GM23338 (cell line): ENCODE results near the gene NRN1L. TPM values are rescaled to one million over a fixed set of nuclear protein-coding genes. Genes with fewer than 3 reads are reported as not detected.

ENCODE experiments used
- ATAC-seq: fragments of 200-7000 bp; cut with Tn5 transposase; 3 replicates; pipeline ENCODE4 v1.9.1; 2020
- DNase-seq: peaks from one replicate; pipeline ENCODE4 v3.0.0-alpha.2; 2015; ENCODE audit warnings: low spot score
- H2AFZ ChIP-seq: fragments of 200-600 bp; sonication (generic); 2 replicates; pipeline ENCODE4 v1.8.0; 2016; ENCODE audit warnings: antibody characterized with exemption, mild to moderate bottlenecking, moderate library complexity
- H3F3A ChIP-seq: fragments of 200-600 bp; sonication (generic); replicated peaks from 2 replicates; pipeline ENCODE4 v1.8.0; 2017; ENCODE audit warnings: antibody characterized with exemption, mixed run types, low read depth
- H3K27ac ChIP-seq: fragments of 200-600 bp; sonication (generic); 2 replicates; pipeline ENCODE4 v1.6.1; 2016; ENCODE audit warnings: low read depth
- H3K27me3 ChIP-seq: fragments of 200-600 bp; sonication (generic); 2 replicates; pipeline ENCODE4 v1.8.0; 2016; ENCODE audit warnings: mild to moderate bottlenecking, mixed run types, moderate library complexity; ENCODE audit not compliant: insufficient read depth
- H3K36me3 ChIP-seq: fragments of 200-600 bp; sonication (generic); 2 replicates; pipeline ENCODE4 v1.8.0; 2016; ENCODE audit warnings: mild to moderate bottlenecking; ENCODE audit not compliant: insufficient read depth
- H3K4me1 ChIP-seq: fragments of 200-600 bp; sonication (generic); 2 replicates; pipeline ENCODE4 v1.8.0; 2016; ENCODE audit warnings: mild to moderate bottlenecking, moderate library complexity; ENCODE audit not compliant: insufficient read depth
- H3K4me2 ChIP-seq: fragments of 200-600 bp; sonication (generic); 2 replicates; pipeline ENCODE4 v1.7.1; 2017; ENCODE audit warnings: mixed run types
- H3K4me3 ChIP-seq: fragments of 200-600 bp; sonication (generic); 2 replicates; pipeline ENCODE4 v1.6.1; 2016; ENCODE audit warnings: mixed run types
- H3K79me2 ChIP-seq: fragments of 200-600 bp; sonication (generic); replicated peaks from 2 replicates; pipeline ENCODE4 v1.8.0; 2017; ENCODE audit warnings: mild to moderate bottlenecking; ENCODE audit not compliant: insufficient read depth
- H3K9me2 ChIP-seq: fragments of 200-600 bp; sonication (generic); 2 replicates; pipeline ENCODE4 v1.8.0; 2017; ENCODE audit not compliant: insufficient read depth
- H4K20me1 ChIP-seq: fragments of 200-600 bp; sonication (generic); replicated peaks from 2 replicates; pipeline ENCODE4 v1.8.0; 2017; ENCODE audit warnings: mild to moderate bottlenecking; ENCODE audit not compliant: insufficient read depth
- H3K27ac Mint-ChIP-seq: 2 replicates; pipeline ENCODE4 v1.8.0; 2020; ENCODE audit warnings: inconsistent platforms, mild to moderate bottlenecking, moderate library complexity, mixed read lengths
- H3K27me3 Mint-ChIP-seq: 3 replicates; pipeline ENCODE4 v1.8.0; 2022; ENCODE audit warnings: low read depth, mild to moderate bottlenecking, moderate library complexity, mixed read lengths, inconsistent platforms; ENCODE audit not compliant: insufficient read depth, poor library complexity
- H3K36me3 Mint-ChIP-seq: 3 replicates; pipeline ENCODE4 v1.8.0; 2021; ENCODE audit warnings: low read depth, mild to moderate bottlenecking, inconsistent platforms, moderate library complexity, mixed read lengths
- H3K4me1 Mint-ChIP-seq: 3 replicates; pipeline ENCODE4 v1.8.0; 2020; ENCODE audit warnings: mild to moderate bottlenecking, inconsistent platforms, mixed read lengths
- H3K4me3 Mint-ChIP-seq: 3 replicates; pipeline ENCODE4 v1.8.0; 2021; ENCODE audit warnings: moderate library complexity, mild to moderate bottlenecking, inconsistent platforms, mixed read lengths
- H3K9me3 Mint-ChIP-seq: 3 replicates; pipeline ENCODE4 v1.8.0; 2020; ENCODE audit warnings: moderate library complexity, mild to moderate bottlenecking, inconsistent platforms, mixed read lengths
- CREB1 ChIP-seq: fragments of 250-450 bp; sonication (Bioruptor Pico); IDR thresholded peaks from 2 replicates; pipeline ENCODE4 v1.5.0; 2020; ENCODE audit warnings: low read depth, mild to moderate bottlenecking, moderate library complexity
- ETS1 ChIP-seq: IDR thresholded peaks from 2 replicates; pipeline ENCODE4 v1.6.1; 2016; ENCODE audit warnings: antibody characterized with exemption
- EZH2 ChIP-seq: fragments of 200-600 bp; sonication (generic); IDR thresholded peaks from one replicate; pipeline ENCODE4 v1.8.0; 2017; ENCODE audit warnings: antibody characterized with exemption, mild to moderate bottlenecking, low read depth; ENCODE audit not compliant: unreplicated experiment
- EZH2phosphoT487 ChIP-seq: fragments of 200-600 bp; sonication (generic); IDR thresholded peaks from one replicate; pipeline ENCODE4 v1.8.1; 2018; ENCODE audit warnings: antibody characterized with exemption; ENCODE audit not compliant: unreplicated experiment
- JUNB ChIP-seq: IDR thresholded peaks from one replicate; pipeline ENCODE4 v1.6.1; 2016; ENCODE audit warnings: antibody characterized with exemption; ENCODE audit not compliant: unreplicated experiment
- STAT1 ChIP-seq: IDR thresholded peaks from one replicate; pipeline ENCODE4 v1.6.1; 2016; ENCODE audit warnings: antibody characterized with exemption; ENCODE audit not compliant: unreplicated experiment
- polyA plus RNA-seq: library from polyadenylated mRNA; unstranded; fragments of >200 nt; fragmentation: Nextera tagmentation; extraction: Ambion mirVana; gene quantifications from 2 replicates; pipeline ENCODE4 v1.2.1, GENCODE V29; 2016
- total RNA-seq: library from RNA; depleted of rRNA; stranded (reverse); fragments of >200 nt; shearing (Covaris generic); gene quantifications from 2 replicates; pipeline ENCODE4 v1.2.3, GENCODE V29; 2014
- TF ChIP-seq, protein P1 (sequence below), 2 experiments: fragments of 200-600 bp in 1 of 2; sonication (generic) in 1 of 2; conservative IDR thresholded peaks; 2 replicates each; pipeline versions ENCODE4 v1.5.1 to v1.6.1; 2016 to 2017; ENCODE audit warnings: antibody characterized with exemption in 2 of 2, low read depth in 2 of 2, mild to moderate bottlenecking in 2 of 2, moderate library complexity in 1 of 2
- TF ChIP-seq, protein P2 (sequence below): IDR thresholded peaks from one replicate; pipeline ENCODE4 v1.6.1; 2018; ENCODE audit warnings: antibody characterized with exemption; ENCODE audit not compliant: unreplicated experiment

The NRN1L gene
- total and polyA plus RNA-seq, 2 experiments from 2014 or later = 14.0 to 26.1 TPM

DNA sequence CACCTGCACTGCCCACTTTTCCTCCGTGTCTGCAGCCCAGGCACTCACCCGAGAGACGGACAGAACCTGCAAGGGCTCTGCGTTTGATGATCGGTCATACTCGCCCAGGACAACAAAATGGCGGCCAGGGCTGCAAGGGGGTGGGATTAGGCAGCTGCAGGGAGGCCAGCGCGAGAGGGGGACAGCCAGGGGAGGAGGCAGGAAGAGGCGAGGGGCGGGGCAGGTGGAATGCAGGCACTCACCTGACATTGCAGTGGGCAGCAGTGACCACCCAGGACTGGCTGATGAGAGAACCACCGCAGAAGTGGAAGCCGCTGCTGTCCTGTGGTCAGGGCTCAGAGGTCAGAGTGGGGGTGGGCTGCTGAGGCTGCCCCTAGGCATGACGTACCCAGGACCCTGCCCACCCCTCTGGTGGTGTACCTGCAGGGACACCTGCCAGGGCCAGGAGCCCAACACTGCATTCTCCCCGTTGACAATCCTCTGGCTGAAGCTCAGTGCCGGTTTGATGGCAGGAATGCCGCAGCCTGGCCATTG lies 46.1 kb downstream of the NRN1L start (continued):
- TF ChIP-seq, protein P1, sequence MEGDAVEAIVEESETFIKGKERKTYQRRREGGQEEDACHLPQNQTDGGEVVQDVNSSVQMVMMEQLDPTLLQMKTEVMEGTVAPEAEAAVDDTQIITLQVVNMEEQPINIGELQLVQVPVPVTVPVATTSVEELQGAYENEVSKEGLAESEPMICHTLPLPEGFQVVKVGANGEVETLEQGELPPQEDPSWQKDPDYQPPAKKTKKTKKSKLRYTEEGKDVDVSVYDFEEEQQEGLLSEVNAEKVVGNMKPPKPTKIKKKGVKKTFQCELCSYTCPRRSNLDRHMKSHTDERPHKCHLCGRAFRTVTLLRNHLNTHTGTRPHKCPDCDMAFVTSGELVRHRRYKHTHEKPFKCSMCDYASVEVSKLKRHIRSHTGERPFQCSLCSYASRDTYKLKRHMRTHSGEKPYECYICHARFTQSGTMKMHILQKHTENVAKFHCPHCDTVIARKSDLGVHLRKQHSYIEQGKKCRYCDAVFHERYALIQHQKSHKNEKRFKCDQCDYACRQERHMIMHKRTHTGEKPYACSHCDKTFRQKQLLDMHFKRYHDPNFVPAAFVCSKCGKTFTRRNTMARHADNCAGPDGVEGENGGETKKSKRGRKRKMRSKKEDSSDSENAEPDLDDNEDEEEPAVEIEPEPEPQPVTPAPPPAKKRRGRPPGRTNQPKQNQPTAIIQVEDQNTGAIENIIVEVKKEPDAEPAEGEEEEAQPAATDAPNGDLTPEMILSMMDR (conservative IDR thresholded peaks at IDR 0.05; ENCODE audit: low read depth in 2 of 2) = no peak
- TF ChIP-seq STAT1 = no peak

- ATAC-seq = no peak
- H3K4me3 Mint-ChIP-seq = no peak within 1 kb of the TSS
- H3K4me2 ChIP-seq = no peak within 1 kb of the TSS
- H3K27me3 Mint-ChIP-seq = peaks cover 33% of the 10 kb centered on the region
- peaks cover 15% of the 10 kb centered on the region; the same call in 2 of the 3 replicates for H3K36me3 Mint-ChIP-seq
- H4K20me1 ChIP-seq = peaks cover 3% of the 10 kb centered on the region
- 0 out of 2 replicates have a peak, but pooled peaks cover 5% of the 10 kb centered on the region for H3K79me2 ChIP-seq
- no peaks in the 10 kb centered on the region for H3K9me2 ChIP-seq
- H3K4me3 ChIP-seq = no peak within 1 kb of the TSS
- no peak within 1 kb of the TSS for H3K27ac ChIP-seq
- TF ChIP-seq, protein P1 (conservative IDR thresholded peaks at IDR 0.05; ENCODE audit: low read depth in 2 of 2) = peak; percentile 25 to 27; a peak in 3 of 4 replicates
- TF ChIP-seq CREB1 (CRISPR knock-in tag) = no peak
- H3K4me1 ChIP-seq = peaks cover 10% of the 10 kb centered on the region; the same call in 1 of the 2 replicates
- H3K9me3 Mint-ChIP-seq = 0 out of 3 replicates have a peak, but pooled peaks cover 2% of the 10 kb centered on the region
- H3K36me3 ChIP-seq = no peaks in the 10 kb centered on the region
- DNase-seq = peak; percentile 65
- peaks cover 15% of the 10 kb centered on the region for H3K4me1 Mint-ChIP-seq
- no peak within 1 kb of the TSS for H3K27ac Mint-ChIP-seq
- no peak within 1 kb of the TSS for H2AFZ ChIP-seq
- H3F3A ChIP-seq = peaks cover 7% of the 10 kb centered on the region; the same call in 1 of the 2 replicates
- no peaks in the 10 kb centered on the region for H3K27me3 ChIP-seq
Measured at GRCh38 chr16:67931712-67932461, 47.2 kb downstream of the NRN1L start, which contains the start of gene CTRL. CTRL (minus strand) TSS chr16:67931862; CDS start chr16:67931852, 10 bp downstream.

GRCh38 chr16:67932462-67932840 lies 47.8 kb downstream of the NRN1L start:
- Histone ChIP-seq H3K27ac (no peak overlapping the region), H4K20me1 (peaks cover 3% of the 10 kb centered on the region), H3K79me2 (peaks cover 5% of the 10 kb centered on the region; the same call in 1 of the 2 replicates), H3K4me3 (no peak overlapping the region), H3K9me2 (no peaks in the 10 kb centered on the region), H3K4me1 (peaks cover 10% of the 10 kb centered on the region; the same call in 1 of the 2 replicates), H3K36me3 (no peaks in the 10 kb centered on the region), H3K27me3 (no peaks in the 10 kb centered on the region), H3F3A (peaks cover 7% of the 10 kb centered on the region; the same call in 1 of the 2 replicates), H3K4me2 (no peak overlapping the region), H2AFZ (no peak overlapping the region)
- peaks cover 20% of the 10 kb centered on the region; the same call in 2 of the 3 replicates for H3K36me3 Mint-ChIP-seq
- peaks cover 21% of the 10 kb centered on the region for H3K4me1 Mint-ChIP-seq
- ATAC-seq (no peak), DNase-seq (no peak)
- 0 out of 3 replicates have a peak, but pooled peaks cover 3% of the 10 kb centered on the region for H3K9me3 Mint-ChIP-seq
- no peak overlapping the region for H3K4me3 Mint-ChIP-seq
- H3K27me3 Mint-ChIP-seq = peaks cover 37% of the 10 kb centered on the region
- H3K27ac Mint-ChIP-seq = no peak overlapping the region
- TF ChIP-seq STAT1 = no peak
- TF ChIP-seq ETS1 = no peak
- TF ChIP-seq EZH2phosphoT487 = no peak
- no peak for TF ChIP-seq JUNB
- TF ChIP-seq, protein P1 (conservative IDR thresholded peaks at IDR 0.05; ENCODE audit: low read depth in 2 of 2) = no peak
- TF ChIP-seq, protein P2, sequence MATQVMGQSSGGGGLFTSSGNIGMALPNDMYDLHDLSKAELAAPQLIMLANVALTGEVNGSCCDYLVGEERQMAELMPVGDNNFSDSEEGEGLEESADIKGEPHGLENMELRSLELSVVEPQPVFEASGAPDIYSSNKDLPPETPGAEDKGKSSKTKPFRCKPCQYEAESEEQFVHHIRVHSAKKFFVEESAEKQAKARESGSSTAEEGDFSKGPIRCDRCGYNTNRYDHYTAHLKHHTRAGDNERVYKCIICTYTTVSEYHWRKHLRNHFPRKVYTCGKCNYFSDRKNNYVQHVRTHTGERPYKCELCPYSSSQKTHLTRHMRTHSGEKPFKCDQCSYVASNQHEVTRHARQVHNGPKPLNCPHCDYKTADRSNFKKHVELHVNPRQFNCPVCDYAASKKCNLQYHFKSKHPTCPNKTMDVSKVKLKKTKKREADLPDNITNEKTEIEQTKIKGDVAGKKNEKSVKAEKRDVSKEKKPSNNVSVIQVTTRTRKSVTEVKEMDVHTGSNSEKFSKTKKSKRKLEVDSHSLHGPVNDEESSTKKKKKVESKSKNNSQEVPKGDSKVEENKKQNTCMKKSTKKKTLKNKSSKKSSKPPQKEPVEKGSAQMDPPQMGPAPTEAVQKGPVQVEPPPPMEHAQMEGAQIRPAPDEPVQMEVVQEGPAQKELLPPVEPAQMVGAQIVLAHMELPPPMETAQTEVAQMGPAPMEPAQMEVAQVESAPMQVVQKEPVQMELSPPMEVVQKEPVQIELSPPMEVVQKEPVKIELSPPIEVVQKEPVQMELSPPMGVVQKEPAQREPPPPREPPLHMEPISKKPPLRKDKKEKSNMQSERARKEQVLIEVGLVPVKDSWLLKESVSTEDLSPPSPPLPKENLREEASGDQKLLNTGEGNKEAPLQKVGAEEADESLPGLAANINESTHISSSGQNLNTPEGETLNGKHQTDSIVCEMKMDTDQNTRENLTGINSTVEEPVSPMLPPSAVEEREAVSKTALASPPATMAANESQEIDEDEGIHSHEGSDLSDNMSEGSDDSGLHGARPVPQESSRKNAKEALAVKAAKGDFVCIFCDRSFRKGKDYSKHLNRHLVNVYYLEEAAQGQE = no peak
- no peak for TF ChIP-seq EZH2
